Measurements from ENCODE around the gene CYB561.

Gene CYB561

DNA sequence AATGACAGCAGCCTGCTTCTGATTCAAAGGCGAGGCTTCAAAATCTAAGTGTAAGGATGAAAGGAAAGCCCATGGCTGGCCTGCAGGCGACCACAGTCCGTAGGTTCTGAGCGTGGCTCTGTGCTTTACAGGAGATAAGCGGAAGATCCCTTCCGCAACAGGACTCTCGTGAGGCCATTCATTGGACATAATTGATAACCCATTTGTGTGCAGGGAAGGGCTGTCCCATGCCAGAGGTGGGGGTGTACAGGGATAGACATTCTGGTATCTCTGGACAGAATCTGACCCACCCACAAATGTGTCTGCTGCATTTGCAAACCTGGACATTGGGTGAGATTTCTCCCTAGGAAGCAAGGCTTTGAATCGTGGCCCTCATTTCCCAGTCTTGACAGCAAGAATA is 4.0 kb downstream of the CYB561 start:
- CTCF ChIA-PET: interaction anchor here (1.1 to 4.9 kb wide), 4 partner anchors 16 to 170 kb away, joined by 4 to 35 read pairs (median 4); partner anchors contain the start of gene ACE
- TF ChIP-seq, protein P1, sequence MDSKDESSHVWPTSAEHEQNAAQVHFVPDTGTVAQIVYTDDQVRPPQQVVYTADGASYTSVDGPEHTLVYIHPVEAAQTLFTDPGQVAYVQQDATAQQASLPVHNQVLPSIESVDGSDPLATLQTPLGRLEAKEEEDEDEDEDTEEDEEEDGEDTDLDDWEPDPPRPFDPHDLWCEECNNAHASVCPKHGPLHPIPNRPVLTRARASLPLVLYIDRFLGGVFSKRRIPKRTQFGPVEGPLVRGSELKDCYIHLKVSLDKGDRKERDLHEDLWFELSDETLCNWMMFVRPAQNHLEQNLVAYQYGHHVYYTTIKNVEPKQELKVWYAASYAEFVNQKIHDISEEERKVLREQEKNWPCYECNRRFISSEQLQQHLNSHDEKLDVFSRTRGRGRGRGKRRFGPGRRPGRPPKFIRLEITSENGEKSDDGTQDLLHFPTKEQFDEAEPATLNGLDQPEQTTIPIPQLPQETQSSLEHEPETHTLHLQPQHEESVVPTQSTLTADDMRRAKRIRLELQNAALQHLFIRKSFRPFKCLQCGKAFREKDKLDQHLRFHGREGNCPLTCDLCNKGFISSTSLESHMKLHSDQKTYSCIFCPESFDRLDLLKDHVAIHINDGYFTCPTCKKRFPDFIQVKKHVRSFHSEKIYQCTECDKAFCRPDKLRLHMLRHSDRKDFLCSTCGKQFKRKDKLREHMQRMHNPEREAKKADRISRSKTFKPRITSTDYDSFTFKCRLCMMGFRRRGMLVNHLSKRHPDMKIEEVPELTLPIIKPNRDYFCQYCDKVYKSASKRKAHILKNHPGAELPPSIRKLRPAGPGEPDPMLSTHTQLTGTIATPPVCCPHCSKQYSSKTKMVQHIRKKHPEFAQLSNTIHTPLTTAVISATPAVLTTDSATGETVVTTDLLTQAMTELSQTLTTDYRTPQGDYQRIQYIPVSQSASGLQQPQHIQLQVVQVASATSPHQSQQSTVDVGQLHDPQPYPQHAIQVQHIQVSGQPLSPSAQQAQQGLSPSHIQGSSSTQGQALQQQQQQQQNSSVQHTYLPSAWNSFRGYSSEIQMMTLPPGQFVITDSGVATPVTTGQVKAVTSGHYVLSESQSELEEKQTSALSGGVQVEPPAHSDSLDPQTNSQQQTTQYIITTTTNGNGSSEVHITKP (tag by site-specific recombination; IDR thresholded peaks at IDR 0.05): peak; percentile 47
- no peak for TF ChIP-seq KLF7 (tag by site-specific recombination; IDR thresholded peaks at IDR 0.05; ENCODE audit: borderline replicate concordance)
- POLR2A ChIA-PET: no interaction called here
- Histone ChIP-seq H3K9me3 (ENCODE audit: control insufficient read depth, insufficient read depth, low read depth, low read length) (no peaks in the 10 kb centered on the region), H3K36me3 (ENCODE audit: control insufficient read depth in 2 of 2, insufficient read depth in 1 of 2, low read length in 2 of 2) (no peaks in the 10 kb centered on the region), H3K4me3 (ENCODE audit: low read depth, low read length) (no peak overlapping the region), H3K27ac (ENCODE audit: extremely low read depth, low read depth, low read length) (no peak overlapping the region), H3K4me1 (ENCODE audit: control insufficient read depth, insufficient read depth, low read length) (0 out of 2 replicates have a peak, but pooled peaks cover 2% of the 10 kb centered on the region)

DNA sequence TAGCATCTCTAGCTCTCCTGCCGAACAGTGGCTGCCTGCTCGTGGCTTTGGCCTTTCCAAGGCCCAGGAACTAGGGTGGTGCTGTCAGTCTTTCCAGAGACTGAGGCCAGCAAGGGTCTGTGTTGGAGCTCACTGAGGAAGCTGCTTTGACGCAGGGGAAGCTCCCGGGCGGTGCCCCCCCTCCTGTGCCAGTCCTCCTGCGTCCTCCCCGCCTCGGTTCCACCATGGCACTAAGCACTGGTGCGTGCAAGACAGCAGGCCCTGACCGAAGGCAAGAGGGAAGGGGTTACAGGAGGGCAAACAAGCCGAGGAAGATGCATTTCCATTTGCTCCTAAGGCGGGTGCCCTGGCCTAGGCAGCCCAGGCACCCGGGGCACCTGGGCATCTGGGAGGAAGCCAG is 4.5 kb downstream of the CYB561 start:
- ChIA-PET POLR2A (no interaction called here), CTCF (interaction anchor here (1.1 to 4.9 kb wide), 2 partner anchors 16 to 38 kb away, joined by 4 to 35 read pairs; partner anchors contain the start of gene ACE)
- Histone ChIP-seq H3K4me3 (ENCODE audit: low read depth, low read length) (no peak overlapping the region), H3K4me1 (ENCODE audit: control insufficient read depth, insufficient read depth, low read length) (0 out of 2 replicates have a peak, but pooled peaks cover 2% of the 10 kb centered on the region), H3K36me3 (ENCODE audit: control insufficient read depth in 2 of 2, insufficient read depth in 1 of 2, low read length in 2 of 2) (no peaks in the 10 kb centered on the region), H3K27ac (ENCODE audit: extremely low read depth, low read depth, low read length) (no peak overlapping the region), H3K9me3 (ENCODE audit: control insufficient read depth, insufficient read depth, low read depth, low read length) (no peaks in the 10 kb centered on the region)
- no peak for TF ChIP-seq ZFP69B (tag by site-specific recombination; IDR thresholded peaks at IDR 0.05)
- TF ChIP-seq ZNF707 (tag by site-specific recombination; IDR thresholded peaks at IDR 0.05): no peak

DNA sequence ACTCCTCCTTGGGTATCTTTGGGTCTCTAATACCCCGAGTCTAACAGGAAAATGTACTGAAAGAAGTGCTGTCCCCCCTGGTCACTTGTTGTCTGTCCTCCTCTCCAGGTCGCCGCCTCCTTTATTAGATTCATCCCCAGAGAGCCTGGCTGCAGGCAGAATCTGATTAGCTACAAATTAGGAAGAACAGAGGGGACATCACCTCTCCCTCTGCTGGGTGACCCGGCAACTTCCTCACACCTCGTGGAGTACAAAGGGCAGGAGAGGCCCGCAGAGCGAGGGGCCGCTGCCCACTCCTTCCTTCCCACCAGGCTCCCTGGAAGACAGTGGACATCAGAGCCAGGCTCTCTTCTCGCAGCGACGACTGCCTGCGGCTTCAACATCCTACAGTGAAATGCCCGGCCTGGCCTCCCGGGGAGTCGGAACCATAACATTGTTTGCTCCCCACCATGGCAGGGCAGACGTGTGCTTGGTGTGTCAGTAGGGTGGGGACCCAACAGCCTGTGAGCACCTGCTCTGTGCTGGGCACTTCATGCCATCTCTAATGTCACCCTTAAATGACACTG is 5.3 kb downstream of the CYB561 start:
- POLR2A ChIA-PET: no interaction called here
- H3K4me3 ChIP-seq (ENCODE audit: low read depth, low read length): no peak overlapping the region
- TF ChIP-seq ZNF610 (tag by site-specific recombination; IDR thresholded peaks at IDR 0.05; ENCODE audit: borderline replicate concordance) (no peak), OVOL3 (tag by site-specific recombination; IDR thresholded peaks at IDR 0.05) (no peak), ZBTB7A (tag by site-specific recombination; IDR thresholded peaks at IDR 0.05; ENCODE audit: low read depth) (no peak), ZNF707 (tag by site-specific recombination; IDR thresholded peaks at IDR 0.05) (no peak), ZNF585B (tag by site-specific recombination; IDR thresholded peaks at IDR 0.05) (no peak)
- TF ChIP-seq, protein P2, sequence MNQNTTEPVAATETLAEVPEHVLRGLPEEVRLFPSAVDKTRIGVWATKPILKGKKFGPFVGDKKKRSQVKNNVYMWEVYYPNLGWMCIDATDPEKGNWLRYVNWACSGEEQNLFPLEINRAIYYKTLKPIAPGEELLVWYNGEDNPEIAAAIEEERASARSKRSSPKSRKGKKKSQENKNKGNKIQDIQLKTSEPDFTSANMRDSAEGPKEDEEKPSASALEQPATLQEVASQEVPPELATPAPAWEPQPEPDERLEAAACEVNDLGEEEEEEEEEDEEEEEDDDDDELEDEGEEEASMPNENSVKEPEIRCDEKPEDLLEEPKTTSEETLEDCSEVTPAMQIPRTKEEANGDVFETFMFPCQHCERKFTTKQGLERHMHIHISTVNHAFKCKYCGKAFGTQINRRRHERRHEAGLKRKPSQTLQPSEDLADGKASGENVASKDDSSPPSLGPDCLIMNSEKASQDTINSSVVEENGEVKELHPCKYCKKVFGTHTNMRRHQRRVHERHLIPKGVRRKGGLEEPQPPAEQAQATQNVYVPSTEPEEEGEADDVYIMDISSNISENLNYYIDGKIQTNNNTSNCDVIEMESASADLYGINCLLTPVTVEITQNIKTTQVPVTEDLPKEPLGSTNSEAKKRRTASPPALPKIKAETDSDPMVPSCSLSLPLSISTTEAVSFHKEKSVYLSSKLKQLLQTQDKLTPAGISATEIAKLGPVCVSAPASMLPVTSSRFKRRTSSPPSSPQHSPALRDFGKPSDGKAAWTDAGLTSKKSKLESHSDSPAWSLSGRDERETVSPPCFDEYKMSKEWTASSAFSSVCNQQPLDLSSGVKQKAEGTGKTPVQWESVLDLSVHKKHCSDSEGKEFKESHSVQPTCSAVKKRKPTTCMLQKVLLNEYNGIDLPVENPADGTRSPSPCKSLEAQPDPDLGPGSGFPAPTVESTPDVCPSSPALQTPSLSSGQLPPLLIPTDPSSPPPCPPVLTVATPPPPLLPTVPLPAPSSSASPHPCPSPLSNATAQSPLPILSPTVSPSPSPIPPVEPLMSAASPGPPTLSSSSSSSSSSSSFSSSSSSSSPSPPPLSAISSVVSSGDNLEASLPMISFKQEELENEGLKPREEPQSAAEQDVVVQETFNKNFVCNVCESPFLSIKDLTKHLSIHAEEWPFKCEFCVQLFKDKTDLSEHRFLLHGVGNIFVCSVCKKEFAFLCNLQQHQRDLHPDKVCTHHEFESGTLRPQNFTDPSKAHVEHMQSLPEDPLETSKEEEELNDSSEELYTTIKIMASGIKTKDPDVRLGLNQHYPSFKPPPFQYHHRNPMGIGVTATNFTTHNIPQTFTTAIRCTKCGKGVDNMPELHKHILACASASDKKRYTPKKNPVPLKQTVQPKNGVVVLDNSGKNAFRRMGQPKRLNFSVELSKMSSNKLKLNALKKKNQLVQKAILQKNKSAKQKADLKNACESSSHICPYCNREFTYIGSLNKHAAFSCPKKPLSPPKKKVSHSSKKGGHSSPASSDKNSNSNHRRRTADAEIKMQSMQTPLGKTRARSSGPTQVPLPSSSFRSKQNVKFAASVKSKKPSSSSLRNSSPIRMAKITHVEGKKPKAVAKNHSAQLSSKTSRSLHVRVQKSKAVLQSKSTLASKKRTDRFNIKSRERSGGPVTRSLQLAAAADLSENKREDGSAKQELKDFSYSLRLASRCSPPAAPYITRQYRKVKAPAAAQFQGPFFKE (tag by site-specific recombination; IDR thresholded peaks at IDR 0.05; ENCODE audit: borderline replicate concordance): no peak
- TF ChIP-seq, protein P3, sequence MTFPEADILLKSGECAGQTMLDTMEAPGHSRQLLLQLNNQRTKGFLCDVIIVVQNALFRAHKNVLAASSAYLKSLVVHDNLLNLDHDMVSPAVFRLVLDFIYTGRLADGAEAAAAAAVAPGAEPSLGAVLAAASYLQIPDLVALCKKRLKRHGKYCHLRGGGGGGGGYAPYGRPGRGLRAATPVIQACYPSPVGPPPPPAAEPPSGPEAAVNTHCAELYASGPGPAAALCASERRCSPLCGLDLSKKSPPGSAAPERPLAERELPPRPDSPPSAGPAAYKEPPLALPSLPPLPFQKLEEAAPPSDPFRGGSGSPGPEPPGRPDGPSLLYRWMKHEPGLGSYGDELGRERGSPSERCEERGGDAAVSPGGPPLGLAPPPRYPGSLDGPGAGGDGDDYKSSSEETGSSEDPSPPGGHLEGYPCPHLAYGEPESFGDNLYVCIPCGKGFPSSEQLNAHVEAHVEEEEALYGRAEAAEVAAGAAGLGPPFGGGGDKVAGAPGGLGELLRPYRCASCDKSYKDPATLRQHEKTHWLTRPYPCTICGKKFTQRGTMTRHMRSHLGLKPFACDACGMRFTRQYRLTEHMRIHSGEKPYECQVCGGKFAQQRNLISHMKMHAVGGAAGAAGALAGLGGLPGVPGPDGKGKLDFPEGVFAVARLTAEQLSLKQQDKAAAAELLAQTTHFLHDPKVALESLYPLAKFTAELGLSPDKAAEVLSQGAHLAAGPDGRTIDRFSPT (tag by site-specific recombination; IDR thresholded peaks at IDR 0.05): no peak
- TF ChIP-seq, protein P4, sequence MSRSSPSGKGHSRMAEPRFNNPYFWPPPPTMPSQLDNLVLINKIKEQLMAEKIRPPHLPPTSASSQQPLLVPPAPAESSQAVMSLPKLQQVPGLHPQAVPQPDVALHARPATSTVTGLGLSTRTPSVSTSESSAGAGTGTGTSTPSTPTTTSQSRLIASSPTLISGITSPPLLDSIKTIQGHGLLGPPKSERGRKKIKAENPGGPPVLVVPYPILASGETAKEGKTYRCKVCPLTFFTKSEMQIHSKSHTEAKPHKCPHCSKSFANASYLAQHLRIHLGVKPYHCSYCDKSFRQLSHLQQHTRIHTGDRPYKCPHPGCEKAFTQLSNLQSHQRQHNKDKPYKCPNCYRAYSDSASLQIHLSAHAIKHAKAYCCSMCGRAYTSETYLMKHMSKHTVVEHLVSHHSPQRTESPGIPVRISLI (tag by site-specific recombination; IDR thresholded peaks at IDR 0.05): no peak
- no peak overlapping the region for H3K27ac ChIP-seq (ENCODE audit: extremely low read depth, low read depth, low read length)
- CTCF ChIA-PET: interaction anchor here (0.6 to 4.9 kb wide), 4 partner anchors 15 to 167 kb away, joined by 3 to 35 read pairs (median 6); partner anchors contain the start of gene ACE
- no peaks in the 10 kb centered on the region for H3K4me1 ChIP-seq (ENCODE audit: control insufficient read depth, insufficient read depth, low read length)
- no peaks in the 10 kb centered on the region for H3K9me3 ChIP-seq (ENCODE audit: control insufficient read depth, insufficient read depth, low read depth, low read length)
- H3K36me3 ChIP-seq (ENCODE audit: control insufficient read depth in 2 of 2, insufficient read depth in 1 of 2, low read length in 2 of 2): no peaks in the 10 kb centered on the region
